VCaP (cell line): ENCODE results near the gene SIGMAR1.
A peak's percentile ranks its signal among the peaks of the same experiment; 100 is the strongest.

Experiments used
- H3K27ac ChIP-seq: fragments of 450-650 bp; 2 replicates; pipeline ENCODE4 v1.5.1; 2017
- TF ChIP-seq, protein P1 (sequence below): fragments of 450-650 bp; conservative IDR thresholded peaks from 2 replicates; pipeline ENCODE4 v1.5.1; 2017; ENCODE audit warnings: mild to moderate bottlenecking, moderate library complexity

Gene SIGMAR1

DNA sequence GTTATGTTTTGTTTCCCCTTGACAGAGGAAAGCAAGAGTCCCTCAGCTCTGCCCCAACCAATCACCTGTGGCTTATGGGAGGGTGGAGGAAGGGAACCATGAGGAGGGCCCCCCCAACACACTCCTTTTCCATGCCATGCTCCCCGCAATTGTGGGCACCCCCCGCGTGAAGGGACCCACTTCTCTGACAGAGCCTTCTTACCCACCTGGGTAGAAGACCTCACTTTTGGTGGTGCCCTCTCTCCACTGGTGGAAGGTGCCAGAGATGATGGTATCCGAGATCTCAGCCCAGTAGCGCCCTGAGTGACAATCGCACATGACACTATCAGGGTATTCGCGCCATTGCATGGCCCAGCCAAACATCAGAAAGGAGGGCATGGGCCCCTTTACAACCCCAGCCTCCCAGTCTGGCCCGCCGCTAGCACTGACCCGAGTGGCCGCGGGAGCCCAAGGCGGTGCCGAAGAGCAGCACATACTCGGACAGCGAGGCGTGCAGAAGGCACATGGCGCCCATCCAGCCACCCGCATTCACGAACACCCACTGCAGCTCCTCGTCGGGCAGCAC is 714 bp downstream of the SIGMAR1 start:
- TF ChIP-seq, protein P1, sequence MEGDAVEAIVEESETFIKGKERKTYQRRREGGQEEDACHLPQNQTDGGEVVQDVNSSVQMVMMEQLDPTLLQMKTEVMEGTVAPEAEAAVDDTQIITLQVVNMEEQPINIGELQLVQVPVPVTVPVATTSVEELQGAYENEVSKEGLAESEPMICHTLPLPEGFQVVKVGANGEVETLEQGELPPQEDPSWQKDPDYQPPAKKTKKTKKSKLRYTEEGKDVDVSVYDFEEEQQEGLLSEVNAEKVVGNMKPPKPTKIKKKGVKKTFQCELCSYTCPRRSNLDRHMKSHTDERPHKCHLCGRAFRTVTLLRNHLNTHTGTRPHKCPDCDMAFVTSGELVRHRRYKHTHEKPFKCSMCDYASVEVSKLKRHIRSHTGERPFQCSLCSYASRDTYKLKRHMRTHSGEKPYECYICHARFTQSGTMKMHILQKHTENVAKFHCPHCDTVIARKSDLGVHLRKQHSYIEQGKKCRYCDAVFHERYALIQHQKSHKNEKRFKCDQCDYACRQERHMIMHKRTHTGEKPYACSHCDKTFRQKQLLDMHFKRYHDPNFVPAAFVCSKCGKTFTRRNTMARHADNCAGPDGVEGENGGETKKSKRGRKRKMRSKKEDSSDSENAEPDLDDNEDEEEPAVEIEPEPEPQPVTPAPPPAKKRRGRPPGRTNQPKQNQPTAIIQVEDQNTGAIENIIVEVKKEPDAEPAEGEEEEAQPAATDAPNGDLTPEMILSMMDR: no peak
- H3K27ac ChIP-seq: peak overlapping the region; percentile 92

DNA sequence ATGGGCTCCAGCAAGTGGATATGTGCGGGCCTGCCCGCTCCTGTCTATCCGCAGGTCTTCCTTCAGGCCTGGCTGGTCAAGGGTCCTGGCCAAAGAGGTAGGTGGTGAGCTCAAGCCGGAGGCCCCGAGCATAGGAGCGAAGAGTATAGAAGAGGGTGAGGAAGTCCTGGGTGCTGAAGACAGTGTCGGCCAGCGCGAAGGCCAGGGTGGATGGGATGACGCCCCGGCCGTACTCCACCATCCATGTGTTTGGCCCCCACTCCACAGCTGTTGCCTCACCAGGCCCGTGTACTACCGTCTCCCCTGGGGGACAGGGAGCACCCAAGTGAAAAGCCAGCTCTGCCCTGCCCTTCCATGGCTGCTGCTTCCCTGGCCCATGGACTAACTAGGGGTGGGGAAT is 2.0 kb downstream of the SIGMAR1 start:
- TF ChIP-seq, protein P1: no peak
- H3K27ac ChIP-seq: peak overlapping the region; percentile 92; the same call in 1 of the 2 replicates

DNA sequence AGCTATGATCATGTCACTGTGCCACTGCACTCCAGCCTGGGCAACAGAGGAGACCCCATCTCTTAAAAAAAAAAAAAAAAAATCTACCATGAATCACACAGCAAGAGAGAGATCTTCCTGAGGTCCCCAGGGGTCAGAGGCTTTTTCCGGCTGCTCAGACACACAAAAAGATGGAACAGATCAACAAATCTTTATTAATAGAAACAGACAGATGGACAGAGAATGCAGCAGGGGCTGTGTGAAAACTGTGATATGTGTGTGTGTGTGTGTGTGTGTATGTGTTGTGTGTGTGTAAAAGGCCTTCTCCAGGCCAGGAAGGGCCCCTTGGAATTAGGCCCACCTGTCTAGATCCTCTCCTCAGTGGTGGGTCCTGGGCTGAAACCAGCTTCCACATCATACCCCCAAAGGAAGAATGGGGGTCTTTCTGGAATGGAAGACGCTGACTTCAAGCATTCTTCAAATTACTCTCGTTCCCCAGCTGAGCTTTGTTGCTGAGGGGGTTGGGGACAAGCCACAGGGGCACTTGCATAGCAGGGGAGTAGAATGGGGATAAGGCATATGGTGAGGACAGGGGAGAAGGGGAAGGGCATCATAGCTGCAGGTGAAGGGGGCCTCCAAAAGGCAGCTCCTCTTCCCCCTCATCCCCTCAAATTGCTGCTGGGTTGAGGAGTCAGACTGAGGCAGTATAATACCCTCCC is 2.9 kb downstream of the SIGMAR1 start:
- peak overlapping the region; percentile 1; the same call in 1 of the 2 replicates for H3K27ac ChIP-seq
- TF ChIP-seq, protein P1: no peak

DNA sequence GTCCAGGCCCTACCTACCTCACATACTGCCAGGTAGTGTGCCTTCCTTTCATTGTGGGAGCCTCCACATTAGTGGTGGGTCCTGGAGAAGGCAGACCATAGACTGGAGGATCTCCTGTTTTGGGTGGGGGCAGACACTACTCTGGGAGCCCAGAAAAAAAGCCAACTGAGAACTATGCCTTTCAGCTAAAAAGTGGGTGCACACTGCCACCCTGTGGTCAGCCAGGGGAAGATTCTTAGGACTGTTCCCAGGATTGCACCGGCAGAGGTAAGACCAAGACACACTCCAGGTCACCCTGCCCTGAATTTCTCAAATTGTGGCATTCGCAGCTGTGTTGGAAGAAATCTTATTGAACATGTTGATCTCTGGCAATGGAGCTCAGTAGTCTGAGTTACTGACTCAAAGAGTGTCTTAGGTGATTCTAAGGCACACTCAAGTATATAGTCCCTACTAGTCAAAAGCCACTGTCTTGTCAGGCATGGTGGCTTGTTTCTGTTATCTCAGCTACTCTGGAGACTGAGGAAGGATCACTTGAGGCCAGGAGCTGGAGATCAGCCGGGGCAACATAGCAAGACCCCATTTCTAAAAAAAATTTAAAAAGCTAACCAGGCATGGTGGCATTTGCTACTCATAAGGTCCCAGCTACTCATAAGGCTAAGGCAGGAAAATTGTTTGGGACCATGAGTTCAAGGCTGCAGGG is 3.6 kb downstream of the SIGMAR1 start:
- TF ChIP-seq, protein P1: peak; percentile 93
- peak overlapping the region; percentile 1; the same call in 1 of the 2 replicates for H3K27ac ChIP-seq

DNA sequence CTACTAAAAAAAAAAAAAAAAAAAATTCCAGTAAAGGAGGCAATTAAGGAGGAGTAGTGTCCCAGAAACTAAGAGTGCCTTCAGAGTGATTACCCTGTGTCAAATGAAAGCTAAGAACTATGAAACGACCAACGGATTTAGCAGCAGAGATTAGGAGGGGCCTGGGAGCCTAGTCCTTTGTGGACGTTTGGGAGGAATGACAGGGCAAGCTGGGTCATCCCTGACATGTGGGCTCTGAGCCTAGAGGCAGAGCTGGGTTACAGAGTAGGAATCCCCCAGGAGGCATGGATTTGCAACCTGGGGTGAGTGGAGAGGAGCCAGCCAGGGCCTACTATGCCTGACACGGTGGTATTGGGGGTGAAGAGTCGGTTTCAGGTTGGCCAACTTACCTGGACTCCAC is 4.4 kb downstream of the SIGMAR1 start:
- H3K27ac ChIP-seq: no peak overlapping the region
- TF ChIP-seq, protein P1: no peak

DNA sequence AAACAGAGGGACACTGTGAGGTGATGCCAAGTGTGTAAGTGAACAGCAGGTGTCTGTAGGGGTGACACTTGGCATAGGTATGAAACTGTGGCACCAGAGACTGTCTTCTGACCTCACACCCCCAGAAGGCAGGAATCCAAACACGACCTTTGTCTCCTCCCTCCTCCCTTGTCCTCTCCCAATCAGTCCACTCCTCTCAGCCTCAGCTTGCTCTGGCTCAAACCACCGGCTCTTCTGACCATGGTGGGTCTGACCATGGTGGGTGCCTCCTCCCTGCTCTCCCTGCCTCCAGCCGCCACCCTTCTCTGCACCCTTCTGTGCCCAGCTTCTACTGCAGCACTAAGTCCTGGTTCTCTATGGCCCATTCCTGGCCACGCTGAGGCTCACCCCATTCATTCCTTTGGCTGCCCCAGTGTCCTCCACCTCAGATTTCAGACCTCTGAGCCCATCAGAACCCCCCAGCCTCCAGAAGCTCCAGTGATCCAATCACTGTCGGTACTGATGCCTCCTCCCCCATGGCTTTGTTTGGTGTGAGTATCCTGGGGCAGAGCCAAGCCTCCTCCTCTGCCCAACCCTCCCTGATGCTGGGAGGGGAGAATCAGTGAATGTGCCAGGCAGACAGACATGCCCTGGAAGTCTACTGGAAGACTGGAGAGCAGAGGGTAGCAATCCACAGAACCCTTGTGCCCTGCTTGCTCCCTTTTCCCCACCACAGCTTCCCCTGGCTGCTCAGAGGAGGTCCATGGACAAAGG is 7.0 kb downstream of the SIGMAR1 start:
- H3K27ac ChIP-seq: no peak overlapping the region
- TF ChIP-seq, protein P1: no peak

DNA sequence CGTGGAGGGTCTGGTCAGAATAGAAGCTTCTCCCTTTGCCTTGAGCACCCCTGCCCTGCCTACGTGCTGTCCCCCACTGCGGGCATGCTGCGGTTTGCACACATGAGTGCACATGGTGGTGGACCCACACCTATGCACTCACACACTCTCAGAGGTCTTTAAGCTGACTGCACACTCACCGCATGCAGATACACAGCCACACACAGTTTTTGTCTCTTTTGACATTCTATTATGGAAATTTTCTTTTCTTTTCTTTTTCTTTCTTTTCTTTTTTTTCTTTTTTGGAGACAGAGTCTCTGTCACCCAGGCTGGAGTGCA is 8.1 kb downstream of the SIGMAR1 start:
- H3K27ac ChIP-seq: no peak overlapping the region
- TF ChIP-seq, protein P1: no peak
